ENCODE data around the gene TXNIP. TPM values are rescaled to one million over a fixed set of nuclear protein-coding genes. Genes with fewer than 3 reads are reported as not detected.

Gene TXNIP
- total RNA-seq, 2 experiments from 2014 or later, result 130 to 134 TPM

GRCh38 chr1:145959333-145959732 is 37.0 kb downstream of the TXNIP start:
- H3K4me3 Mint-ChIP-seq, result peak overlapping the region; percentile 92
- H3K36me3 Mint-ChIP-seq (ENCODE audit: low read depth), result peaks cover 19% of the 10 kb centered on the region
- TF ChIP-seq CTCF (IDR thresholded peaks at IDR 0.05), result no peak
- intact Hi-C loops (cut with micrococcal nuclease), result no loop called here
- no peak for DNase-seq
- peaks cover 53% of the 10 kb centered on the region for H3K4me1 Mint-ChIP-seq (ENCODE audit: low read depth)
- no peaks in the 10 kb centered on the region for H3K27me3 Mint-ChIP-seq
- ChIA-PET CTCF (interaction anchor here (1.5 to 4.0 kb wide), 4 partner anchors 25 to 100 kb away, joined by 3 to 19 read pairs (median 6); partner anchors contain the start of genes PIAS3 and RBM8A), POLR2A (interaction anchor here (1.0 to 12.8 kb wide), 8 partner anchors 14 to 114 kb away, joined by 3 to 160 read pairs (median 8); partner anchors contain the start of genes NUDT17, PEX11B and RBM8A)
- no peak overlapping the region for H3K27ac Mint-ChIP-seq
- no peaks in the 10 kb centered on the region for H3K9me3 Mint-ChIP-seq
- ATAC-seq, result no peak

GRCh38 chr1:145958734-145959133 is 37.6 kb downstream of the TXNIP start:
- Mint-ChIP-seq H3K36me3 (ENCODE audit: low read depth) (peaks cover 25% of the 10 kb centered on the region), H3K9me3 (no peaks in the 10 kb centered on the region), H3K4me1 (ENCODE audit: low read depth) (peaks cover 57% of the 10 kb centered on the region), H3K27ac (no peak overlapping the region), H3K4me3 (peak overlapping the region; percentile 83), H3K27me3 (no peaks in the 10 kb centered on the region)
- no peak for TF ChIP-seq CTCF (IDR thresholded peaks at IDR 0.05)
- ATAC-seq, result no peak
- intact Hi-C loops (cut with micrococcal nuclease), result no loop called here
- POLR2A ChIA-PET, result interaction anchor here (1.0 to 12.8 kb wide), 10 partner anchors 15 to 51 kb away, joined by 3 to 160 read pairs (median 10); partner anchors contain the start of genes PEX11B, RBM8A and TXNIP
- DNase-seq, result no peak
- CTCF ChIA-PET, result interaction anchor here (0.6 to 4.0 kb wide), 8 partner anchors 8 to 99 kb away, joined by 3 to 19 read pairs (median 4); partner anchors contain the start of genes PIAS3, RBM8A and TXNIP

- no peaks in the 10 kb centered on the region for H3K9me3 Mint-ChIP-seq
- TF ChIP-seq CTCF (IDR thresholded peaks at IDR 0.05), result no peak
- peak within 1 kb of the TSS; percentile 91 for H3K27ac Mint-ChIP-seq
- intact Hi-C loops (cut with micrococcal nuclease), result no loop called here
- no peaks in the 10 kb centered on the region for H3K27me3 Mint-ChIP-seq
- ChIA-PET CTCF (interaction anchor here (0.7 to 4.0 kb wide), 12 partner anchors 8 to 113 kb away, joined by 3 to 19 read pairs (median 4); partner anchors contain the start of genes NUDT17, PIAS3 and RBM8A), POLR2A (interaction anchor here (0.5 to 12.8 kb wide), 14 partner anchors 9 to 94 kb away, joined by 3 to 160 read pairs (median 5); partner anchors contain the start of genes PEX11B, RBM8A and TXNIP)
- DNase-seq (peak; percentile 98), ATAC-seq (peak; percentile 89)
- peaks cover 53% of the 10 kb centered on the region for H3K4me1 Mint-ChIP-seq (ENCODE audit: low read depth)
- peaks cover 31% of the 10 kb centered on the region for H3K36me3 Mint-ChIP-seq (ENCODE audit: low read depth)
- H3K4me3 Mint-ChIP-seq, result peak within 1 kb of the TSS; percentile 83
Measured at GRCh38 chr1:145957443-145958319, 38.7 kb downstream of the TXNIP start, which contains the start of gene LIX1L. TSS of gene LIX1L (minus strand) at chr1:145958017. CDS start at chr1:145957927, 90 bp downstream.

- DNase-seq, result peak; percentile 19
- Mint-ChIP-seq H3K36me3 (ENCODE audit: low read depth) (peaks cover 32% of the 10 kb centered on the region), H3K27me3 (no peaks in the 10 kb centered on the region), H3K4me3 (peak overlapping the region; percentile 83), H3K4me1 (ENCODE audit: low read depth) (peaks cover 55% of the 10 kb centered on the region), H3K27ac (peak overlapping the region; percentile 91), H3K9me3 (no peaks in the 10 kb centered on the region)
- no peak for ATAC-seq
- TF ChIP-seq CTCF (IDR thresholded peaks at IDR 0.05), result no peak
- POLR2A ChIA-PET, result interaction anchor here (0.9 to 12.8 kb wide), 10 partner anchors 13 to 95 kb away, joined by 3 to 160 read pairs (median 8); partner anchors contain the start of genes PEX11B, RBM8A and TXNIP
- intact Hi-C loops (cut with micrococcal nuclease), result no loop called here
- CTCF ChIA-PET, result interaction anchor here (0.9 to 4.0 kb wide), 8 partner anchors 12 to 112 kb away, joined by 3 to 19 read pairs (median 4); partner anchors contain the start of genes NUDT17, PIAS3 and RBM8A
Measured at GRCh38 chr1:145956781-145957442, 39.5 kb downstream of the TXNIP start.
